PC-3 (cell line): ENCODE measurements around the gene PDLIM5. TPM values are rescaled to one million over a fixed set of nuclear protein-coding genes. Genes with fewer than 3 reads are reported as not detected.
"Not testable (repeated sequence)": the region's sequence is repeated elsewhere in the genome, so short reads cannot be mapped to it uniquely, and the experiment has no call there.

Experiments
- ATAC-seq: fragments of 200-7000 bp; cut with Tn5 transposase; 2 replicates; pipeline ENCODE4 v1.9.1; 2020; ENCODE audit warnings: mild to moderate bottlenecking, moderate library complexity
- BruUV-seq: library from RNA; stranded (reverse); fragments of 400-500 nt; replicated peaks from 2 replicates; lab custom pipeline; 2021; lab: Mats Ljungman, UMichigan
- CTCF ChIA-PET: fragments of 300-600 bp; sonication (Branson Sonifier 250); formaldehyde crosslinking; loops from one replicate; lab custom pipeline; 2022; ENCODE audit warnings: antibody characterized with exemption; lab: Charles Lee
- POLR2A ChIA-PET: fragments of 300-600 bp; sonication (Branson Sonifier 250); formaldehyde crosslinking; loops from one replicate; lab custom pipeline; 2022; ENCODE audit warnings: antibody characterized with exemption; ENCODE audit not compliant: unreplicated experiment; lab: Charles Lee
- DNase-seq: peaks from one replicate; pipeline ENCODE4 v3.0.0-alpha.2; 2015
- H2AFZ ChIP-seq: fragments of 300-600 bp; sonication (generic); 2 replicates; pipeline ENCODE4 v1.6.0; 2016; ENCODE audit warnings: antibody characterized with exemption, low read length
- H3F3A ChIP-seq: fragments of 300-600 bp; sonication (generic); one replicate; pipeline ENCODE4 v1.6.0; 2017; ENCODE audit warnings: antibody characterized with exemption, low read length, control low read depth, mild to moderate bottlenecking; ENCODE audit not compliant: unreplicated experiment
- H3K27ac ChIP-seq: fragments of 300-600 bp; sonication (generic); 2 replicates; pipeline ENCODE4 v1.5.1; 2016; ENCODE audit warnings: mild to moderate bottlenecking, low read length
- H3K27me3 ChIP-seq: fragments of 300-600 bp; sonication (generic); 2 replicates; pipeline ENCODE4 v1.6.1; 2016; ENCODE audit warnings: low read length, mixed read lengths
- H3K36me3 ChIP-seq: fragments of 300-600 bp; sonication (generic); 2 replicates; pipeline ENCODE4 v1.6.1; 2016; ENCODE audit warnings: low read depth, mixed run types, low read length, mixed read lengths
- H3K4me1 ChIP-seq: fragments of 300-600 bp; sonication (generic); 2 replicates; pipeline ENCODE4 v1.5.1; 2016; ENCODE audit warnings: low read length; ENCODE audit not compliant: insufficient read depth
- H3K4me2 ChIP-seq: fragments of 300-600 bp; sonication (generic); 2 replicates; pipeline ENCODE4 v1.6.0; 2016; ENCODE audit warnings: low read length
- H3K4me3 ChIP-seq: fragments of 300-600 bp; sonication (generic); 2 replicates; pipeline ENCODE4 v1.5.1; 2016; ENCODE audit warnings: mild to moderate bottlenecking, low read length, mixed read lengths
- H3K79me2 ChIP-seq: fragments of 300-600 bp; sonication (generic); 2 replicates; pipeline ENCODE4 v1.6.1; 2017; ENCODE audit warnings: low read length, mixed read lengths
- H3K9ac ChIP-seq: fragments of 300-600 bp; sonication (generic); 2 replicates; pipeline ENCODE4 v1.6.0; 2016; ENCODE audit warnings: mild to moderate bottlenecking, low read length
- H3K9me2 ChIP-seq: fragments of 300-600 bp; sonication (generic); replicated peaks from 2 replicates; pipeline ENCODE4 v1.6.1; 2016; ENCODE audit warnings: mixed run types, low read length, mixed read lengths
- H3K9me3 ChIP-seq: fragments of 300-600 bp; sonication (generic); 2 replicates; pipeline ENCODE4 v1.6.1; 2016; ENCODE audit warnings: low read length, mixed read lengths
- H4K20me1 ChIP-seq: fragments of 300-600 bp; sonication (generic); 2 replicates; pipeline ENCODE4 v1.6.1; 2016; ENCODE audit warnings: low read length, mixed read lengths
- EZH2 ChIP-seq: fragments of 300-600 bp; sonication (generic); IDR thresholded peaks from one replicate; pipeline ENCODE4 v1.6.1; 2017; ENCODE audit warnings: antibody characterized with exemption, mild to moderate bottlenecking, low read length; ENCODE audit not compliant: unreplicated experiment
- EZH2phosphoT487 ChIP-seq: fragments of 300-600 bp; sonication (generic); IDR thresholded peaks from 2 replicates; pipeline ENCODE4 v1.6.1; 2018; ENCODE audit warnings: mild to moderate bottlenecking, antibody characterized with exemption, low read length, borderline replicate concordance
- intact Hi-C: fragments of 100-400 bp; cut with micrococcal nuclease; formaldehyde crosslinking; loops from 2 replicates; pipeline ENCODE4 v1.9.0; 2023
- total RNA-seq: library from RNA; depleted of rRNA; stranded (reverse); fragments of >200 nt; gene quantifications from 2 replicates; pipeline ENCODE4 v1.2.3, GENCODE V29; 2014
- TF ChIP-seq, protein P1 (sequence below): fragments of 300-600 bp; sonication (generic); conservative IDR thresholded peaks from 2 replicates; pipeline ENCODE4 v1.5.1; 2017; ENCODE audit warnings: antibody characterized with exemption, low read depth, mild to moderate bottlenecking, low read length

Gene PDLIM5
- total RNA-seq, 1 experiment from 2014 or later, result 57.8 TPM

DNA sequence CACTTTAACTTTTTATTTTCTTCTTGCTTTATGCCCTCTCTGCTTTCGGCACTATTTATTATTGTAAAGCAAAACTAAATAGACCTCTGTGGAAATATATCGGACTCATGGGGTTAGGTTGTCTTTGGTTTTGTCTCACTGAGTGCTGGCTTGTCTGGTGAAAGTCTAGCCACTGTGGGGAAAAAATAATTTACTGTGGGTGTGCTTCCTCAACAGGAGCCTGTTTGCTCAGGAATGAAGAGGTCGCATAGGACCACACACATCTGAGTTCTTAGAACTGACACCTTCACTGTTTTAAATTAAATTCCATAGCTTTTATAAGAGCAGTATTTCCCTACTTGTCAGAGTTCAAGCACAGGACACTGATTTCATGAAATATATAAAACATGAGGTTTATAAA lies 203.0 kb downstream of the PDLIM5 start:
- no peaks in the 10 kb centered on the region for H3K9me2 ChIP-seq
- CTCF ChIA-PET, result no interaction called here
- no peak for ATAC-seq
- no peaks in the 10 kb centered on the region for H3K9me3 ChIP-seq
- H3K9ac ChIP-seq, result no peak overlapping the region
- H3K36me3 ChIP-seq, result no peaks in the 10 kb centered on the region
- H3F3A ChIP-seq, result no peaks in the 10 kb centered on the region
- H3K27ac ChIP-seq, result no peak overlapping the region
- H3K27me3 ChIP-seq, result no peaks in the 10 kb centered on the region
- TF ChIP-seq EZH2phosphoT487, result no peak
- TF ChIP-seq, protein P1, sequence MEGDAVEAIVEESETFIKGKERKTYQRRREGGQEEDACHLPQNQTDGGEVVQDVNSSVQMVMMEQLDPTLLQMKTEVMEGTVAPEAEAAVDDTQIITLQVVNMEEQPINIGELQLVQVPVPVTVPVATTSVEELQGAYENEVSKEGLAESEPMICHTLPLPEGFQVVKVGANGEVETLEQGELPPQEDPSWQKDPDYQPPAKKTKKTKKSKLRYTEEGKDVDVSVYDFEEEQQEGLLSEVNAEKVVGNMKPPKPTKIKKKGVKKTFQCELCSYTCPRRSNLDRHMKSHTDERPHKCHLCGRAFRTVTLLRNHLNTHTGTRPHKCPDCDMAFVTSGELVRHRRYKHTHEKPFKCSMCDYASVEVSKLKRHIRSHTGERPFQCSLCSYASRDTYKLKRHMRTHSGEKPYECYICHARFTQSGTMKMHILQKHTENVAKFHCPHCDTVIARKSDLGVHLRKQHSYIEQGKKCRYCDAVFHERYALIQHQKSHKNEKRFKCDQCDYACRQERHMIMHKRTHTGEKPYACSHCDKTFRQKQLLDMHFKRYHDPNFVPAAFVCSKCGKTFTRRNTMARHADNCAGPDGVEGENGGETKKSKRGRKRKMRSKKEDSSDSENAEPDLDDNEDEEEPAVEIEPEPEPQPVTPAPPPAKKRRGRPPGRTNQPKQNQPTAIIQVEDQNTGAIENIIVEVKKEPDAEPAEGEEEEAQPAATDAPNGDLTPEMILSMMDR, result no peak
- no peak for TF ChIP-seq EZH2
- no peak overlapping the region for H3K4me2 ChIP-seq
- H2AFZ ChIP-seq, result no peak overlapping the region
- BruUV-seq, result no TSS peak
- no peak for DNase-seq
- POLR2A ChIA-PET, result no interaction called here
- H3K4me3 ChIP-seq, result no peak overlapping the region
- intact Hi-C loops, result no loop called here
- no peaks in the 10 kb centered on the region for H3K79me2 ChIP-seq
- no peaks in the 10 kb centered on the region for H4K20me1 ChIP-seq
- peaks cover 13% of the 10 kb centered on the region; the same call in 1 of the 2 replicates for H3K4me1 ChIP-seq

DNA sequence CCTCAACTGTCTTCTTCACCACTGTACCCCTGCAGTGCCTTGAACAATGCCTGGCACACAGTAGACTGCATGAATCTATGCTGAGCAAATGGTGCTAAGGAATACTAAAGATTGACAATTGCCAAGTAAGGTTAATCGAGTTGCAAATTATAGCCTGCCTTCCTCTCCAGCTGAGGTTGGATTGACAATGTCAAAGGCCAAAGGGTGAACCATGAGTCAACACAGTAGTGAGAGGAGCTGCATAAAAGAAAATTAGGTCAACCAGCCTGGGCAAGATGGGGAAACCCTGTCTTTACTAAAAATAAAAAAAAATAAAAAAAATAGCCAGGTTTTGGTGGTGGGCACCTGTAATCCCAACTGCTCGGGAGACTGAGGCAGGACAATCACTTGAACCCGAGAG lies 208.9 kb downstream of the PDLIM5 start:
- no peak overlapping the region for H2AFZ ChIP-seq
- H3K36me3 ChIP-seq, result 0 out of 2 replicates have a peak, but pooled peaks cover 5% of the 10 kb centered on the region
- no peaks in the 10 kb centered on the region for H3K27me3 ChIP-seq
- H3F3A ChIP-seq, result no peaks in the 10 kb centered on the region
- ChIA-PET CTCF (no interaction called here), POLR2A (no interaction called here)
- H3K9ac ChIP-seq, result no peak overlapping the region
- H3K4me2 ChIP-seq, result no peak overlapping the region
- H3K4me1 ChIP-seq, result no peaks in the 10 kb centered on the region; the same call in 1 of the 2 replicates
- intact Hi-C loops, result no loop called here
- no peak for TF ChIP-seq EZH2phosphoT487
- no peak for TF ChIP-seq EZH2
- TF ChIP-seq, protein P1, result no peak
- no peak overlapping the region for H3K4me3 ChIP-seq
- no peaks in the 10 kb centered on the region for H3K9me2 ChIP-seq
- H3K27ac ChIP-seq, result no peak overlapping the region
- H4K20me1 ChIP-seq, result no peaks in the 10 kb centered on the region
- H3K9me3 ChIP-seq, result no peaks in the 10 kb centered on the region
- H3K79me2 ChIP-seq, result no peaks in the 10 kb centered on the region
- ATAC-seq (no peak), DNase-seq (no peak)
- no TSS peak for BruUV-seq

DNA sequence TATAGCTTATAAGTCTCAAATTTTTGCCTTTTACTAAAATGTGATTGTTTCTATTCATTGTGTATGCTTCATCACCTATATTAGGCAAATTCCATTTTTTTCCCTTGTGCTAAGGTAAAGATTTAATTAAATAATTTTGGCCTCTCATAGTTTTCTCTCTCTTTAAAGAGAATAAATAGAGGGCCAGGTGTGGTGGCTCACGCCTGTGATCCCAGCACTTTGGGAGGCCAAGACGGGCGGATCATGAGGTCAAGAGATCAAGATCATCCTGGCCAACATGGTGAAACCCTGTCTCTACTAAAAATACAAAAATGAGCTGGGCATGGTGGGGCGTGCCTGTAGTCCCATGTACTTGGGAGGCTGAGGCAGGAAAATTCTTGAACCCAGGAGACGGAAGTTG lies 213.3 kb downstream of the PDLIM5 start:
- H4K20me1 ChIP-seq, POLR2A ChIA-PET, CTCF ChIA-PET, H3K79me2 ChIP-seq, H3F3A ChIP-seq, H3K4me2 ChIP-seq, H3K4me1 ChIP-seq, H2AFZ ChIP-seq, H3K27me3 ChIP-seq, intact Hi-C loops, H3K4me3 ChIP-seq, ATAC-seq, H3K9me3 ChIP-seq, H3K36me3 ChIP-seq, BruUV-seq, DNase-seq, H3K9me2 ChIP-seq: not testable (repeated sequence)
- H3K9ac ChIP-seq, result 0 out of 2 replicates have a peak overlapping the region, but pooled peaks have one; percentile 16
- H3K27ac ChIP-seq, result peak overlapping the region; percentile 56
